Gastroesophageal sphincter (tissue), 3 donors: ENCODE data around the gene CDC42.

Experiments
- POLR2A ChIP-seq, 2 donors: fragments of 450-650 bp; IDR thresholded peaks; one replicate each; pipeline ENCODE4 v1.6.1; 2017; ENCODE audit warnings: antibody characterized with exemption in 2 of 2, mild to moderate bottlenecking in 2 of 2, moderate library complexity in 1 of 2
- POLR2AphosphoS5 ChIP-seq: sonication (generic); formaldehyde crosslinking; IDR thresholded peaks from one replicate; pipeline ENCODE4 v1.6.1; 2017; ENCODE audit warnings: antibody characterized with exemption
- TF ChIP-seq, protein P1 (sequence below), 4 experiments: fragments of 200-600 bp in 2 of 4; fragments of 450-650 bp in 2 of 4; sonication (generic) in 1 of 4; IDR thresholded peaks; one replicate each; pipeline ENCODE4 v1.5.1; 2017 to 2019; ENCODE audit warnings: antibody characterized with exemption in 4 of 4, mild to moderate bottlenecking in 2 of 4, moderate library complexity in 2 of 4

DNA sequence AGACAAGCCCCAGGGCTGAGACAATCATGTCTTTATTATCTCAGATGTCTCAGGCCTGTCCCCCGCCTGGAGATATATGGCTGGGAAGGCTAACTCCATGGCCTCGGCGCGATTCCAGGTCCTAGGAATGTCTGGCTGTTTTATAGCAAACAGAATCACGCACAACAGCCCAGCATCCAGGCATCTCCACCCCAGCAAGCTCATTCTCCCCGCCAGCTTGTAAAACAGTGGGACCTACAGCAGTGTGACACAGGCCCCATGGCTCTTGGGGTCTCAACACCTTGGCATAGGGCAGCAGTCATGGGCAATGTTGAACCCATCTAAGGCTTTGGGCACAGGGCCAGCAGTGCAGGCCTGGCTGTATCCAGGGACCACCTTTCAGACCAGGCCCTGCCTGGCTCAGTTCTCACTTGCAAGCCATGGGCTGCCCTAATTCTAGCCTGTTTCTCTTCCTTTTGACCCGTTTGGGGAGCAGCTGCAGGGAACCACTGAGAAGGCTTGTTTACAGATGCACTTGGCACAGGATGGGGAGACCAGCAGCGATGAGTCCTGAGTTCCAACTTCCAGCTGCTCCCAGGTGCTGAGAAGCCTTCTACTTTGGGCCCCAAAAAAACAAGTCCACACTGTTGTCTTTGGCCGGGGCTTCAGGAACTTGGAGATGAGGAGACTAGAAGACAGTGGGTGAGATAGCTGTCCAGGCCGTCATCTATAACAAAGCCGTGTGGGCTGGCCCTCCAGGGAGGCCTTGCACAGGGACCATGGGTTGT is 56.0 kb downstream of the CDC42 start:
- TF ChIP-seq POLR2A (IDR thresholded peaks at IDR 0.05) (no peak), POLR2AphosphoS5 (no peak)
- TF ChIP-seq, protein P1, sequence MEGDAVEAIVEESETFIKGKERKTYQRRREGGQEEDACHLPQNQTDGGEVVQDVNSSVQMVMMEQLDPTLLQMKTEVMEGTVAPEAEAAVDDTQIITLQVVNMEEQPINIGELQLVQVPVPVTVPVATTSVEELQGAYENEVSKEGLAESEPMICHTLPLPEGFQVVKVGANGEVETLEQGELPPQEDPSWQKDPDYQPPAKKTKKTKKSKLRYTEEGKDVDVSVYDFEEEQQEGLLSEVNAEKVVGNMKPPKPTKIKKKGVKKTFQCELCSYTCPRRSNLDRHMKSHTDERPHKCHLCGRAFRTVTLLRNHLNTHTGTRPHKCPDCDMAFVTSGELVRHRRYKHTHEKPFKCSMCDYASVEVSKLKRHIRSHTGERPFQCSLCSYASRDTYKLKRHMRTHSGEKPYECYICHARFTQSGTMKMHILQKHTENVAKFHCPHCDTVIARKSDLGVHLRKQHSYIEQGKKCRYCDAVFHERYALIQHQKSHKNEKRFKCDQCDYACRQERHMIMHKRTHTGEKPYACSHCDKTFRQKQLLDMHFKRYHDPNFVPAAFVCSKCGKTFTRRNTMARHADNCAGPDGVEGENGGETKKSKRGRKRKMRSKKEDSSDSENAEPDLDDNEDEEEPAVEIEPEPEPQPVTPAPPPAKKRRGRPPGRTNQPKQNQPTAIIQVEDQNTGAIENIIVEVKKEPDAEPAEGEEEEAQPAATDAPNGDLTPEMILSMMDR (IDR thresholded peaks at IDR 0.05) = no peak
